ENCODE data around the gene TBPL2.

DNA sequence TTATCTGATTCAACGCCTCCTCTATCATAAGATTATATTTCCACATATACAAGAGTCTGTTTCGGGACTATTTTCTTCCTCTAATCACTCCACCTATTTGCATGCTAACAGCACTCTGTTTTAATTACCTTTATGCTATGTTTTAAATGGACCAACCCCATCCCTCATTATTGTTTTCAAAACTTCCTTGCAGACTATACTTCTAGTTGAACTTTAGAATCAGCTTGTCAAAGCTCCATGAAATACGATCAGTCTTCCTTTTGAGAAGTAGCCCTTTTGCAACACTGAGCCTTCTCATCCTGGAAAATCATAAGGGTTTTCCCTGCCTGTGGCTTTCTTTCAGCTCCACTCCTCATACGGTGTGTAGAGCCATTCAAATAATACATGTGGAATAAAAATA lies 65.6 kb downstream of the TBPL2 start:
- TF ChIP-seq POLR2AphosphoS5 (IDR thresholded peaks at IDR 0.05; ENCODE audit: low read depth), result no peak
- no peak for TF ChIP-seq SPI1 (IDR thresholded peaks at IDR 0.05; ENCODE audit: borderline replicate concordance, low read depth)
- TF ChIP-seq, protein P1, sequence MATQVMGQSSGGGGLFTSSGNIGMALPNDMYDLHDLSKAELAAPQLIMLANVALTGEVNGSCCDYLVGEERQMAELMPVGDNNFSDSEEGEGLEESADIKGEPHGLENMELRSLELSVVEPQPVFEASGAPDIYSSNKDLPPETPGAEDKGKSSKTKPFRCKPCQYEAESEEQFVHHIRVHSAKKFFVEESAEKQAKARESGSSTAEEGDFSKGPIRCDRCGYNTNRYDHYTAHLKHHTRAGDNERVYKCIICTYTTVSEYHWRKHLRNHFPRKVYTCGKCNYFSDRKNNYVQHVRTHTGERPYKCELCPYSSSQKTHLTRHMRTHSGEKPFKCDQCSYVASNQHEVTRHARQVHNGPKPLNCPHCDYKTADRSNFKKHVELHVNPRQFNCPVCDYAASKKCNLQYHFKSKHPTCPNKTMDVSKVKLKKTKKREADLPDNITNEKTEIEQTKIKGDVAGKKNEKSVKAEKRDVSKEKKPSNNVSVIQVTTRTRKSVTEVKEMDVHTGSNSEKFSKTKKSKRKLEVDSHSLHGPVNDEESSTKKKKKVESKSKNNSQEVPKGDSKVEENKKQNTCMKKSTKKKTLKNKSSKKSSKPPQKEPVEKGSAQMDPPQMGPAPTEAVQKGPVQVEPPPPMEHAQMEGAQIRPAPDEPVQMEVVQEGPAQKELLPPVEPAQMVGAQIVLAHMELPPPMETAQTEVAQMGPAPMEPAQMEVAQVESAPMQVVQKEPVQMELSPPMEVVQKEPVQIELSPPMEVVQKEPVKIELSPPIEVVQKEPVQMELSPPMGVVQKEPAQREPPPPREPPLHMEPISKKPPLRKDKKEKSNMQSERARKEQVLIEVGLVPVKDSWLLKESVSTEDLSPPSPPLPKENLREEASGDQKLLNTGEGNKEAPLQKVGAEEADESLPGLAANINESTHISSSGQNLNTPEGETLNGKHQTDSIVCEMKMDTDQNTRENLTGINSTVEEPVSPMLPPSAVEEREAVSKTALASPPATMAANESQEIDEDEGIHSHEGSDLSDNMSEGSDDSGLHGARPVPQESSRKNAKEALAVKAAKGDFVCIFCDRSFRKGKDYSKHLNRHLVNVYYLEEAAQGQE (IDR thresholded peaks at IDR 0.05; ENCODE audit: insufficient replicate concordance, low read depth), result no peak
- TF ChIP-seq, protein P2, sequence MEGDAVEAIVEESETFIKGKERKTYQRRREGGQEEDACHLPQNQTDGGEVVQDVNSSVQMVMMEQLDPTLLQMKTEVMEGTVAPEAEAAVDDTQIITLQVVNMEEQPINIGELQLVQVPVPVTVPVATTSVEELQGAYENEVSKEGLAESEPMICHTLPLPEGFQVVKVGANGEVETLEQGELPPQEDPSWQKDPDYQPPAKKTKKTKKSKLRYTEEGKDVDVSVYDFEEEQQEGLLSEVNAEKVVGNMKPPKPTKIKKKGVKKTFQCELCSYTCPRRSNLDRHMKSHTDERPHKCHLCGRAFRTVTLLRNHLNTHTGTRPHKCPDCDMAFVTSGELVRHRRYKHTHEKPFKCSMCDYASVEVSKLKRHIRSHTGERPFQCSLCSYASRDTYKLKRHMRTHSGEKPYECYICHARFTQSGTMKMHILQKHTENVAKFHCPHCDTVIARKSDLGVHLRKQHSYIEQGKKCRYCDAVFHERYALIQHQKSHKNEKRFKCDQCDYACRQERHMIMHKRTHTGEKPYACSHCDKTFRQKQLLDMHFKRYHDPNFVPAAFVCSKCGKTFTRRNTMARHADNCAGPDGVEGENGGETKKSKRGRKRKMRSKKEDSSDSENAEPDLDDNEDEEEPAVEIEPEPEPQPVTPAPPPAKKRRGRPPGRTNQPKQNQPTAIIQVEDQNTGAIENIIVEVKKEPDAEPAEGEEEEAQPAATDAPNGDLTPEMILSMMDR (IDR thresholded peaks at IDR 0.05; ENCODE audit: insufficient read depth, low read length), result no peak
- TF ChIP-seq GABPA (IDR thresholded peaks at IDR 0.05; ENCODE audit: low read depth), result no peak
